Measurements from ENCODE around the gene CTTNBP2.

- TF ChIP-seq, protein P1, sequence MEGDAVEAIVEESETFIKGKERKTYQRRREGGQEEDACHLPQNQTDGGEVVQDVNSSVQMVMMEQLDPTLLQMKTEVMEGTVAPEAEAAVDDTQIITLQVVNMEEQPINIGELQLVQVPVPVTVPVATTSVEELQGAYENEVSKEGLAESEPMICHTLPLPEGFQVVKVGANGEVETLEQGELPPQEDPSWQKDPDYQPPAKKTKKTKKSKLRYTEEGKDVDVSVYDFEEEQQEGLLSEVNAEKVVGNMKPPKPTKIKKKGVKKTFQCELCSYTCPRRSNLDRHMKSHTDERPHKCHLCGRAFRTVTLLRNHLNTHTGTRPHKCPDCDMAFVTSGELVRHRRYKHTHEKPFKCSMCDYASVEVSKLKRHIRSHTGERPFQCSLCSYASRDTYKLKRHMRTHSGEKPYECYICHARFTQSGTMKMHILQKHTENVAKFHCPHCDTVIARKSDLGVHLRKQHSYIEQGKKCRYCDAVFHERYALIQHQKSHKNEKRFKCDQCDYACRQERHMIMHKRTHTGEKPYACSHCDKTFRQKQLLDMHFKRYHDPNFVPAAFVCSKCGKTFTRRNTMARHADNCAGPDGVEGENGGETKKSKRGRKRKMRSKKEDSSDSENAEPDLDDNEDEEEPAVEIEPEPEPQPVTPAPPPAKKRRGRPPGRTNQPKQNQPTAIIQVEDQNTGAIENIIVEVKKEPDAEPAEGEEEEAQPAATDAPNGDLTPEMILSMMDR (IDR thresholded peaks at IDR 0.05; ENCODE audit: low read depth, low read length), result no peak
- no peak for TF ChIP-seq EZH2phosphoT487 (IDR thresholded peaks at IDR 0.05; ENCODE audit: low read depth)
Measured at GRCh38 chr7:117871778-117872538, 1.3 kb downstream of the CTTNBP2 start.
